Omental fat pad (tissue), 4 donors: Measurements from ENCODE around the gene SASH3. TPM values are rescaled to one million over a fixed set of nuclear protein-coding genes. Genes with fewer than 3 reads are reported as not detected.

ENCODE experiments used
- ATAC-seq: fragments of 150-250 bp; one replicate; pipeline ENCODE4 v1.9.1; 2016; ENCODE audit warnings: mild to moderate bottlenecking, moderate library complexity; ENCODE audit not compliant: low FRiP score
- DNase-seq: peaks from one replicate; pipeline ENCODE4 v3.0.0-alpha.2; 2019; ENCODE audit warnings: low spot score
- total RNA-seq, 4 donors: library from RNA; depleted of rRNA; stranded (reverse); fragments of >200 nt; gene quantifications; one replicate each; pipeline ENCODE4 v1.1.0, GENCODE V29; 2016
- TF ChIP-seq, protein P1 (sequence below), 3 donors: fragments of 450-650 bp; IDR thresholded peaks; one replicate each; pipeline ENCODE4 v1.5.1; 2016 to 2017; ENCODE audit warnings: antibody characterized with exemption in 3 of 3, mild to moderate bottlenecking in 3 of 3, moderate library complexity in 2 of 3

The SASH3 gene
- total RNA-seq, 4 donors from 2014 or later = 9.4 to 26.7 (median 20.6) TPM

DNA sequence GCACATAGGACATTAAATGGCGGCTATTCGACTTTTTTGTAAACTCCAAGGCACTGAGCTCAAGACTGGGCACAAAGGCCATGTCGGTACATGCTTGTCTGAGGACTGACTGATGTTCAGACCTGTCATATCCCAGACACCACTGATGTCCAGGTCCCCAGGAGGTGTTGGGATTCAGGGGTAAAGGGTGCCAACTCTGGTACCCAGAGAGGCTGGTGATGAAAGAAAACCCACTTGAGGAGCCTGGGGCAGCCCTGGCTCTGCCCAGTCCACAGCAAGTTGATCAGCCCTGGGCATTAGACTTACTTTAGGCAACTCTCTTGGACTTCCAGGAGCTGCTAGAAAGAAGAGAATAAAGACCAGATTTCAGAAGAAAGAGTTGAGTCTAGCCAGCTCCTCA lies 18.7 kb downstream of the SASH3 start:
- no peak for ATAC-seq
- TF ChIP-seq, protein P1, sequence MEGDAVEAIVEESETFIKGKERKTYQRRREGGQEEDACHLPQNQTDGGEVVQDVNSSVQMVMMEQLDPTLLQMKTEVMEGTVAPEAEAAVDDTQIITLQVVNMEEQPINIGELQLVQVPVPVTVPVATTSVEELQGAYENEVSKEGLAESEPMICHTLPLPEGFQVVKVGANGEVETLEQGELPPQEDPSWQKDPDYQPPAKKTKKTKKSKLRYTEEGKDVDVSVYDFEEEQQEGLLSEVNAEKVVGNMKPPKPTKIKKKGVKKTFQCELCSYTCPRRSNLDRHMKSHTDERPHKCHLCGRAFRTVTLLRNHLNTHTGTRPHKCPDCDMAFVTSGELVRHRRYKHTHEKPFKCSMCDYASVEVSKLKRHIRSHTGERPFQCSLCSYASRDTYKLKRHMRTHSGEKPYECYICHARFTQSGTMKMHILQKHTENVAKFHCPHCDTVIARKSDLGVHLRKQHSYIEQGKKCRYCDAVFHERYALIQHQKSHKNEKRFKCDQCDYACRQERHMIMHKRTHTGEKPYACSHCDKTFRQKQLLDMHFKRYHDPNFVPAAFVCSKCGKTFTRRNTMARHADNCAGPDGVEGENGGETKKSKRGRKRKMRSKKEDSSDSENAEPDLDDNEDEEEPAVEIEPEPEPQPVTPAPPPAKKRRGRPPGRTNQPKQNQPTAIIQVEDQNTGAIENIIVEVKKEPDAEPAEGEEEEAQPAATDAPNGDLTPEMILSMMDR (IDR thresholded peaks at IDR 0.05) = no peak
- no peak for DNase-seq

DNA sequence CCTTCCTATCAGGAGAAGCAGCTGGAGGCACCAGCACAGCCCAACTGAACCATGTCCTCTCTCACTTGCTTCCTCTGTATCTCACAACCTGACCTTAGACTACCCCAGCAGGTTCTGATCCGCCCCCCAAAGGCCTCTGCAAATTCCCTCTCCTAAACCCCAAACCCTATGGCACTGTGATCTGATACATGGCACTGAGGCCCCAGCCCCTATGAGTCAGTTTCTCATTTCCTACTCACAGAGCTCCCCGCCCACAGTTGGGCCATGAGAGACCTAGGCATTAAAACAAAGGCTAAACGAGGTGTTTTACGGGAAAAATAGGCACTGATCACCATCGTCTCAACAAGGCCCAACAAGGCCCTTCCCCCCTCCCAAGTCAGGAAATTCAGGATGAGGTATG lies 19.1 kb downstream of the SASH3 start:
- DNase-seq (no peak), ATAC-seq (no peak)
- TF ChIP-seq, protein P1 (IDR thresholded peaks at IDR 0.05) = no peak

DNA sequence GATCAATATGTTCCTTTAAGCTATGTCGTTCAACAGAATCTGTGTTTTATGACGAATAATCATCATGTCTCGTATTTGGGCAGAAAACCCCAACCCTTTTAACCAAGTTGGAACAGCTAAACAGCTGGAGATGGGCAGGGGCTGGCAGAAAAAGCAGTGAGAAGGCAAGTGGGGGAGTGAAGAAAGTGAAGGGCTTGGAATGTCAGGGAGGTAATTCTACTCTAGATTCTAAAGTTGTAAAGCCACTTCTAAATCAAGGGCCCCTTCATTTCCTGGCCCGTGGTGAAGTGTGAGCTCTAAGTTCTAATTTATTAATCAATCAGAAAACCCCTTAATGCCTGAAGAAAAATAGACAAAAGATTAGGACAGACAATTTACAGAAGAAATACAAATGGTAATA lies 20.4 kb downstream of the SASH3 start:
- ATAC-seq = no peak
- TF ChIP-seq, protein P1 (IDR thresholded peaks at IDR 0.05) = no peak
- no peak for DNase-seq

DNA sequence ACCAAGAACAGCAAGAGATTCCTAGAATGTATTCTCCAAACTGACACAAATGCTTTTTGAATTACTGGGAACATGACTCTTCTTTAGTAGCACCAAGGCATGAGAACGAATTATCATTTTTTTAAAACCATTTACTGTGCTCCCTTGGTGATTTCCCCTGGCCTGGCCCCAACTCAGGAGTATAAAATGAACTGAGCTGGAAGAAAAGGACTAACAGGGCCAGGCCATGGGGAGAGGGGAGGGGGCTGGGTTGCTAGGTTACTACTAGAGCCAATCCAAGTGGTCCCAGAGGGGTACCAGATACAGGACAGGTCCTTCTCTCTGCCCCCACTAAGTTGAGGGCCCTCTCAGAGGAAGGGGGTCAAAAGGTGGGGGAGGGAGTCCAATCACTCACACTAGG lies 23.1 kb downstream of the SASH3 start:
- no peak for ATAC-seq
- DNase-seq = no peak
- TF ChIP-seq, protein P1 (IDR thresholded peaks at IDR 0.05) = no peak

GRCh38 chrX:129804806-129805205 lies 25.1 kb downstream of the SASH3 start:
- no peak for ATAC-seq
- TF ChIP-seq, protein P1 (IDR thresholded peaks at IDR 0.05) = no peak
- DNase-seq = no peak

DNA sequence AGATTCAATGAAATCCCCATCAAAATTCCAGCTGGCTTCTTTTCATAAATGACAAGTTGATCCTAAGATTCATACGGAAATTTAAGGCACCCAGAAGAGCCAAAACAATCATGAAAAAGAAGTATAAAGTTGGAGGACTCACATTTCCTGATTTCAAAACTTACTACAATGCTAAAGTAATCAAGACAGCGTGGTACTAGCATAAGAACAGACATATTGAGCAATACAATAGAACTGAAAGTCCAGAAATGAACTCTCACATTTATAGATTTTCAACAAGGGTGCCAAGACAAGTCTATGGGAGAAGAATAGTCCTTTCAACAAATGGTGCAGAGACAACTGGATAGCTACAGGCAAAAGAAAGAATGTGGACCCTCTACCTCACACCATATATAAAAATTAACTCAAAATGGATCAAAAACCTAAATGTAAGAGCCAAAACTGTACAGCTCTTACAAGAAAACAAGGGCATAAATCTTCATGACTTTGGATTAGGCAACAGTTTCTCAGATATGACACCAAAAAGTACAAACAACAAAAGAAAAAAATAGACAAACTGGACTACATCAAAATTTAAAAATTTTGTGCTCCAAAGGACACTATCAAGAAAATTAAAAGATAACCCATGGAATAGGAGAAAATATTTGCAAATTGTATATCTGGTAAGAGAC lies 28.5 kb downstream of the SASH3 start:
- DNase-seq (no peak), ATAC-seq (no peak)
- TF ChIP-seq, protein P1 (IDR thresholded peaks at IDR 0.05) = no peak
